Body of pancreas (tissue), 4 donors: ENCODE data around the gene YY1.

Source experiments
- CTCF ChIP-seq, 7 experiments: fragments of 450-650 bp in 4 of 7; fragments of 200-600 bp in 3 of 7; sonication (generic) in 3 of 7; IDR thresholded peaks; one replicate each; pipeline ENCODE4 v1.5.1; 2016 to 2019; ENCODE audit warnings: antibody characterized with exemption in 7 of 7
- POLR2A ChIP-seq, 3 donors: fragments of 450-650 bp; IDR thresholded peaks; one replicate each; pipeline ENCODE4 v1.6.1; 2016; ENCODE audit warnings: antibody characterized with exemption in 3 of 3, mild to moderate bottlenecking in 2 of 3

- TF ChIP-seq CTCF (IDR thresholded peaks at IDR 0.05) (no peak), POLR2A (IDR thresholded peaks at IDR 0.05) (no peak)
These were observed 37.2 kb upstream of the YY1 start for GRCh38 chr14:100201701-100202100.
